Measurements from ENCODE around the gene SREK1. TPM values are rescaled to one million over a fixed set of nuclear protein-coding genes. Genes with fewer than 3 reads are reported as not detected.

SREK1 gene
- total and polyA plus RNA-seq, 9 donors = 56.3 to 90.6 (median 70.5) TPM

- no peak for DNase-seq
- H3K4me1 ChIP-seq (ENCODE audit: control insufficient read depth, insufficient read depth, low read length) = no peaks in the 10 kb centered on the region
- H3K27ac ChIP-seq (ENCODE audit: low read length) = no peak overlapping the region
- no CpG with 5 or more reads among the region's 1 CpG for WGBS (ENCODE audit: insufficient coverage)
- H3K9me3 ChIP-seq (replicated peaks; ENCODE audit: control insufficient read depth, low read depth, low read length) = no peaks in the 10 kb centered on the region
- H3K27me3 ChIP-seq (ENCODE audit: control insufficient read depth, insufficient read depth, low read length) = no peaks in the 10 kb centered on the region
- peaks cover 17% of the 10 kb centered on the region for H3K36me3 ChIP-seq (ENCODE audit: control insufficient read depth, insufficient read depth, low read length)
- H3K4me3 ChIP-seq (ENCODE audit: low read length) = no peak overlapping the region
Measured at GRCh38 chr5:66179297-66180051, 35.4 kb downstream of the SREK1 start.

- DNase-seq = no peak
- no peaks in the 10 kb centered on the region for H3K9me3 ChIP-seq (replicated peaks; ENCODE audit: control insufficient read depth, low read depth, low read length)
- no peak overlapping the region for H3K4me3 ChIP-seq (ENCODE audit: low read length)
- no peaks in the 10 kb centered on the region for H3K4me1 ChIP-seq (ENCODE audit: control insufficient read depth, insufficient read depth, low read length)
- H3K27ac ChIP-seq (ENCODE audit: low read length) = no peak overlapping the region
- peaks cover 17% of the 10 kb centered on the region for H3K36me3 ChIP-seq (ENCODE audit: control insufficient read depth, insufficient read depth, low read length)
- H3K27me3 ChIP-seq (ENCODE audit: control insufficient read depth, insufficient read depth, low read length) = no peaks in the 10 kb centered on the region
- no CpG with 5 or more reads among the region's 3 CpGs for WGBS (ENCODE audit: insufficient coverage)
Measured at GRCh38 chr5:66180282-66181155, 36.4 kb downstream of the SREK1 start.

GRCh38 chr5:66186108-66186507 is 42.0 kb downstream of the SREK1 start:
- no peaks in the 10 kb centered on the region for H3K27me3 ChIP-seq (ENCODE audit: control insufficient read depth, insufficient read depth, low read length)
- no peak for DNase-seq
- no peak overlapping the region for H3K4me3 ChIP-seq (ENCODE audit: low read length)
- H3K27ac ChIP-seq (ENCODE audit: low read length) = no peak overlapping the region
- no peaks in the 10 kb centered on the region for H3K4me1 ChIP-seq (ENCODE audit: control insufficient read depth, insufficient read depth, low read length)
- peaks cover 9% of the 10 kb centered on the region for H3K36me3 ChIP-seq (ENCODE audit: control insufficient read depth, insufficient read depth, low read length)
- H3K9me3 ChIP-seq (replicated peaks; ENCODE audit: control insufficient read depth, low read depth, low read length) = no peaks in the 10 kb centered on the region
- WGBS (ENCODE audit: insufficient coverage) = 86% methylated on average over 2 of the region's 3 CpGs

- H3K36me3 ChIP-seq (ENCODE audit: control insufficient read depth, insufficient read depth, low read length) = no peaks in the 10 kb centered on the region
- H3K27ac ChIP-seq (ENCODE audit: low read length) = no peak overlapping the region
- no peaks in the 10 kb centered on the region for H3K9me3 ChIP-seq (replicated peaks; ENCODE audit: control insufficient read depth, low read depth, low read length)
- H3K27me3 ChIP-seq (ENCODE audit: control insufficient read depth, insufficient read depth, low read length) = no peaks in the 10 kb centered on the region
- H3K4me1 ChIP-seq (ENCODE audit: control insufficient read depth, insufficient read depth, low read length) = no peaks in the 10 kb centered on the region
- no peak for DNase-seq
- H3K4me3 ChIP-seq (ENCODE audit: low read length) = no peak overlapping the region
Measured at GRCh38 chr5:66193419-66193818, 49.3 kb downstream of the SREK1 start.

GRCh38 chr5:66197764-66198405 is 53.8 kb downstream of the SREK1 start:
- WGBS (ENCODE audit: insufficient coverage) = 74% methylated on average over 3 of the region's 4 CpGs
- Histone ChIP-seq H3K9me3 (replicated peaks; ENCODE audit: control insufficient read depth, low read depth, low read length) (no peaks in the 10 kb centered on the region), H3K4me3 (ENCODE audit: low read length) (no peak overlapping the region), H3K27me3 (ENCODE audit: control insufficient read depth, insufficient read depth, low read length) (no peaks in the 10 kb centered on the region), H3K4me1 (ENCODE audit: control insufficient read depth, insufficient read depth, low read length) (no peaks in the 10 kb centered on the region), H3K27ac (ENCODE audit: low read length) (no peak overlapping the region), H3K36me3 (ENCODE audit: control insufficient read depth, insufficient read depth, low read length) (no peaks in the 10 kb centered on the region)
- DNase-seq = no peak

- WGBS (ENCODE audit: insufficient coverage) = no CpG with 5 or more reads among the region's 1 CpG
- Histone ChIP-seq H3K27ac (ENCODE audit: low read length) (no peak overlapping the region), H3K36me3 (ENCODE audit: control insufficient read depth, insufficient read depth, low read length) (no peaks in the 10 kb centered on the region), H3K4me1 (ENCODE audit: control insufficient read depth, insufficient read depth, low read length) (no peaks in the 10 kb centered on the region), H3K9me3 (replicated peaks; ENCODE audit: control insufficient read depth, low read depth, low read length) (no peaks in the 10 kb centered on the region), H3K27me3 (ENCODE audit: control insufficient read depth, insufficient read depth, low read length) (no peaks in the 10 kb centered on the region), H3K4me3 (ENCODE audit: low read length) (no peak overlapping the region)
- no peak for DNase-seq
Measured at GRCh38 chr5:66198837-66199236, 54.7 kb downstream of the SREK1 start.

- Histone ChIP-seq H3K4me3 (ENCODE audit: low read length) (no peak overlapping the region), H3K36me3 (ENCODE audit: control insufficient read depth, insufficient read depth, low read length) (no peaks in the 10 kb centered on the region), H3K9me3 (replicated peaks; ENCODE audit: control insufficient read depth, low read depth, low read length) (no peaks in the 10 kb centered on the region), H3K27ac (ENCODE audit: low read length) (no peak overlapping the region), H3K4me1 (ENCODE audit: control insufficient read depth, insufficient read depth, low read length) (no peaks in the 10 kb centered on the region), H3K27me3 (ENCODE audit: control insufficient read depth, insufficient read depth, low read length) (no peaks in the 10 kb centered on the region)
- no peak for DNase-seq
- WGBS (ENCODE audit: insufficient coverage) = 67% methylated on average over 1 of the region's 4 CpGs
Measured at GRCh38 chr5:66203531-66203930, 59.4 kb downstream of the SREK1 start.

GRCh38 chr5:66206465-66206864 is 62.4 kb downstream of the SREK1 start:
- DNase-seq = no peak
- no peaks in the 10 kb centered on the region for H3K27me3 ChIP-seq (ENCODE audit: control insufficient read depth, insufficient read depth, low read length)
- WGBS (ENCODE audit: insufficient coverage) = 100% methylated on average over 4 of the region's 5 CpGs
- no peaks in the 10 kb centered on the region for H3K36me3 ChIP-seq (ENCODE audit: control insufficient read depth, insufficient read depth, low read length)
- H3K4me3 ChIP-seq (ENCODE audit: low read length) = no peak overlapping the region
- H3K4me1 ChIP-seq (ENCODE audit: control insufficient read depth, insufficient read depth, low read length) = no peaks in the 10 kb centered on the region
- no peaks in the 10 kb centered on the region for H3K9me3 ChIP-seq (replicated peaks; ENCODE audit: control insufficient read depth, low read depth, low read length)
- H3K27ac ChIP-seq (ENCODE audit: low read length) = no peak overlapping the region

- Histone ChIP-seq H3K4me3 (ENCODE audit: low read length) (no peak overlapping the region), H3K4me1 (ENCODE audit: control insufficient read depth, insufficient read depth, low read length) (no peaks in the 10 kb centered on the region), H3K27ac (ENCODE audit: low read length) (no peak overlapping the region), H3K9me3 (replicated peaks; ENCODE audit: control insufficient read depth, low read depth, low read length) (no peaks in the 10 kb centered on the region), H3K27me3 (ENCODE audit: control insufficient read depth, insufficient read depth, low read length) (no peaks in the 10 kb centered on the region), H3K36me3 (ENCODE audit: control insufficient read depth, insufficient read depth, low read length) (no peaks in the 10 kb centered on the region)
- DNase-seq = peak; percentile 39
- WGBS (ENCODE audit: insufficient coverage) = 52% methylated on average over 3 of the region's 10 CpGs
Measured at GRCh38 chr5:66207800-66208561, 63.9 kb downstream of the SREK1 start.
